ENCODE measurements around the gene SYNJ2.
A peak's percentile ranks its signal among the peaks of the same experiment; 100 is the strongest.
"Not testable (repeated sequence)": the region's sequence is repeated elsewhere in the genome, so short reads cannot be mapped to it uniquely, and the experiment has no call there.

SYNJ2 gene

GRCh38 chr6:157981395-157982101, at the start of gene SYNJ2:
Gene SYNJ2, plus strand, starts transcription at chr6:157981863. Its CDS starts 99 bp downstream, at chr6:157981962.
- in situ Hi-C loops (cut with HindIII; ENCODE audit: low pct_ligation_motif_present, low pct_unique_long_range_greater_than_20kb, low sequenced_read_pairs) = no loop called here
- peak; percentile 73 for DNase-seq

- in situ Hi-C loops (cut with HindIII; ENCODE audit: low pct_ligation_motif_present, low pct_unique_long_range_greater_than_20kb, low sequenced_read_pairs) = no loop called here
- no peak for DNase-seq
Observed at GRCh38 chr6:157935786-157936185, 45.9 kb upstream of the SYNJ2 start.

- no peak for DNase-seq
- in situ Hi-C loops (cut with HindIII; ENCODE audit: low pct_ligation_motif_present, low pct_unique_long_range_greater_than_20kb, low sequenced_read_pairs) = no loop called here
Observed at GRCh38 chr6:157937318-157937717, 44.3 kb upstream of the SYNJ2 start.

GRCh38 chr6:157937916-157938315, 43.7 kb upstream of the SYNJ2 start:
- DNase-seq = no peak
- in situ Hi-C loops (cut with HindIII; ENCODE audit: low pct_ligation_motif_present, low pct_unique_long_range_greater_than_20kb, low sequenced_read_pairs) = no loop called here

- in situ Hi-C loops (cut with HindIII; ENCODE audit: low pct_ligation_motif_present, low pct_unique_long_range_greater_than_20kb, low sequenced_read_pairs) = not testable (repeated sequence)
Observed at GRCh38 chr6:157940375-157941036, 41.2 kb upstream of the SYNJ2 start.

GRCh38 chr6:157941101-157941863, 40.4 kb upstream of the SYNJ2 start:
- in situ Hi-C loops (cut with HindIII; ENCODE audit: low pct_ligation_motif_present, low pct_unique_long_range_greater_than_20kb, low sequenced_read_pairs) = no loop called here
- no peak for DNase-seq

More at GRCh38 chr6:157940375-157941036, 41.2 kb upstream of the SYNJ2 start:
- DNase-seq = not testable (repeated sequence)

GRCh38 chr6:157942351-157942750, 39.3 kb upstream of the SYNJ2 start:
- in situ Hi-C loops (cut with HindIII; ENCODE audit: low pct_ligation_motif_present, low pct_unique_long_range_greater_than_20kb, low sequenced_read_pairs) = no loop called here
- DNase-seq = no peak

GRCh38 chr6:157943249-157943963, 38.3 kb upstream of the SYNJ2 start:
- in situ Hi-C loops (cut with HindIII; ENCODE audit: low pct_ligation_motif_present, low pct_unique_long_range_greater_than_20kb, low sequenced_read_pairs) = no loop called here
- DNase-seq = no peak

GRCh38 chr6:157943964-157944283, 37.7 kb upstream of the SYNJ2 start:
- in situ Hi-C loops (cut with HindIII; ENCODE audit: low pct_ligation_motif_present, low pct_unique_long_range_greater_than_20kb, low sequenced_read_pairs) = no loop called here

GRCh38 chr6:157944983-157945931, 36.4 kb upstream of the SYNJ2 start:
- in situ Hi-C loops (cut with HindIII; ENCODE audit: low pct_ligation_motif_present, low pct_unique_long_range_greater_than_20kb, low sequenced_read_pairs) = no loop called here
- no peak for DNase-seq

More at GRCh38 chr6:157943964-157944283, 37.7 kb upstream of the SYNJ2 start:
- no peak for DNase-seq

- DNase-seq = no peak
- in situ Hi-C loops (cut with HindIII; ENCODE audit: low pct_ligation_motif_present, low pct_unique_long_range_greater_than_20kb, low sequenced_read_pairs) = no loop called here
Observed at GRCh38 chr6:157946053-157946617, 35.5 kb upstream of the SYNJ2 start.

GRCh38 chr6:157946865-157947532, 34.7 kb upstream of the SYNJ2 start:
- in situ Hi-C loops (cut with HindIII; ENCODE audit: low pct_ligation_motif_present, low pct_unique_long_range_greater_than_20kb, low sequenced_read_pairs) = no loop called here
- peak; percentile 3 for DNase-seq

- in situ Hi-C loops (cut with HindIII; ENCODE audit: low pct_ligation_motif_present, low pct_unique_long_range_greater_than_20kb, low sequenced_read_pairs); DNase-seq: not testable (repeated sequence)
Observed at GRCh38 chr6:157950899-157951298, 30.8 kb upstream of the SYNJ2 start.

- in situ Hi-C loops (cut with HindIII; ENCODE audit: low pct_ligation_motif_present, low pct_unique_long_range_greater_than_20kb, low sequenced_read_pairs) = no loop called here
- no peak for DNase-seq
Observed at GRCh38 chr6:157951828-157952227, 29.8 kb upstream of the SYNJ2 start.

GRCh38 chr6:157952861-157953351, 28.8 kb upstream of the SYNJ2 start:
- no peak for DNase-seq
- in situ Hi-C loops (cut with HindIII; ENCODE audit: low pct_ligation_motif_present, low pct_unique_long_range_greater_than_20kb, low sequenced_read_pairs) = no loop called here

GRCh38 chr6:157953580-157954091, 28.0 kb upstream of the SYNJ2 start:
- no peak for DNase-seq
- in situ Hi-C loops (cut with HindIII; ENCODE audit: low pct_ligation_motif_present, low pct_unique_long_range_greater_than_20kb, low sequenced_read_pairs) = no loop called here

Measured in ACHN (cell line).